GM18498 (cell line): ENCODE results near the gene APBA3.
A peak's percentile ranks its signal among the peaks of the same experiment; 100 is the strongest.
"Not testable (repeated sequence)": the region's sequence is repeated elsewhere in the genome, so short reads cannot be mapped to it uniquely, and the experiment has no call there.

Experiments used
- ATAC-seq: cut with Tn5 transposase; IDR thresholded peaks from one replicate; pipeline ENCODE4 v1.9.1; 2021; ENCODE audit warnings: mild to moderate bottlenecking, moderate library complexity; ENCODE audit not compliant: unreplicated experiment

Gene APBA3

DNA sequence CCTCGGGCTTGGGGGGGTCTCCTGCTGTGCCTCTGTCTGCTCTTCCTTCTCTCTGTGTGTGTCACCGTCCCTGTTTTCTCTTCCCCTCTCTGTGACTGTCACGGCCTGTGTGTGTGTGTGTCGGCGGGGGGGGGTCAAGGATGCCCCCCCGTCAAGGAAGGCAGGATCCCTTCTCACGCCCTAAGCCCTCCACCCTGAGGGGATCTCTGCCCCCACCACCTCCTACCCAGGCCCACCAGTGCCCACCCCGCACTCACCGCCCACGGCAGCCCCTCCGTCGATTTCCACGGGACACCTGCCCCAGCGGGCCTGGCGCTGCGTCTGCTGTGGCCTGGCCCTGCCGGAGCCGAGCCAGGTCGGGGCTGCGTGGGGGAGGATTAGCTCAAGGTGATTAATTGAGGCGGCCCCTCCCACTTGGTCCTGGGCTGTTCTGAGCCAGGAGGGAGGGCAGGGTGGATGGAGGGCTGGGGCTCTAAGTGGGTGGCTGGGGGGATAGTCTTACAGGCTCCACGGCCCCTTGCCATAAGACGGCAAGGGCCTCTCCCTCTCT, 10.5 kb upstream of the APBA3 start, which contains the start of gene RAX2:
TSS of gene RAX2 (minus strand) at position 323 of the 550 bp plus-strand sequence. CDS start 486 bp downstream, outside the sequence.
- no peak for ATAC-seq

DNA sequence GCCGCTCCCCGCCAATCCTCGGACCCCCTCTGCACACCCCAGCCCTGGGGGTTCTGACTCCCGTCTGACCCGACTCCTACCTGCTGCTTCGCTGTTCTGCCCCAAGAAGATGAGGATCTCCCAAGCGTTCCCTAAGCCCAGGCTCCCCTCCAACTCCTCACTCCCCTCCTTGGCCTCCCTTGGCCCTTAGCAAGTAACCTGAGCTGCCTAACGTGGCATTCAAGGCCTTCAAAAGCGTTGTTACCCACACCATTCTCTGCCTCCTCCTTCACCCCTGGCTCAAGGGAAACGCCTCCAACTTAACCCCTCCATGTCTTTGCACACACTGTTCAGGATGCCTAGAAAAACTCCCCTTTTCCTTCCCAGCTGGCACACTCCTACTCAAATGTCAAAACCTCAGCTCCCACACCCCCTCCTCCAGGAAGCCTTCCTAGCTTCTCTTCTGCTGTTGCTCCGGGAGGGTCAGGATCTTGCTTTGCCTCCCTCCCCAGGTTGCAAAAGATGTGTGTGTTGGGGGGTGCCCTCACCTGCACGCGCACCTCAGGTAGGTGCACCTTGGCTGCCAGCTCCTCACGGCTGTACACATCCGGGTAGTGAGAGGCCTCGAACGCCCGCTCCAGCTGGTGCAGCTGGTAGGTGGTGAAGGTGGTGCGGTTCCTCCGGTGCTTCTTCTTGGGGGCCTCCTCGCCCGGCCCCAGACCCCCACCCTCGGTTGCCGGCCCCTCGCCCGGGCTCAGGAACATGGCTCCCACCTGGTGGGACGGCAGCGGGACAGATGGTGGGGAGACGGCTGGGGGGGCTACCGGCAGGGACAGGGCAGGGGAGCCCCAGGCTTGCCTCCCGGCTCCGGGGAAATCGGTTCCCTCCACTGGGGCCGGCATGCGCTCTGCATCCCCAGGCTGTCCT, 9.8 kb upstream of the APBA3 start:
- ATAC-seq, result no peak

GRCh38 chr19:3770136-3770999, 8.9 kb upstream of the APBA3 start:
- ATAC-seq, result no peak

DNA sequence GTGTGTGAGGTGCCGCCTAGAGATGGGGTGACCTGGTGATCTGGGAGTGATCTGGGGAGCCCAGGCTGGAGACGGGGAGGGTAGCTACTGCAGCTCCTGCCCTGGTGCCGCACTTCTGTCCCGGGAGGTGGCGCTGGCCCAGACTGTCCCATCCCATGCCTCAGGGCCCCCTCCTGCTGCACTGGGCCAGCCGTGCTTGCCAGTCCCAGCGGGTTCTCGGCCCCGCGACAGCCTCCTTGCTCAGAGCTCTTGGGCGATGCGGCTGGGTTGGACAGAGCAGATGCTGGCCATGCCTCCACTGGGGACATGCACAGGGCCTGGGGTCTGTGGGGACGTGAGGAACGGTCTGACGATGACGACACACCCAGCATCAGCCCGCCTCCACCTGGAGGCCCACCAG, 8.0 kb upstream of the APBA3 start:
- no peak for ATAC-seq

DNA sequence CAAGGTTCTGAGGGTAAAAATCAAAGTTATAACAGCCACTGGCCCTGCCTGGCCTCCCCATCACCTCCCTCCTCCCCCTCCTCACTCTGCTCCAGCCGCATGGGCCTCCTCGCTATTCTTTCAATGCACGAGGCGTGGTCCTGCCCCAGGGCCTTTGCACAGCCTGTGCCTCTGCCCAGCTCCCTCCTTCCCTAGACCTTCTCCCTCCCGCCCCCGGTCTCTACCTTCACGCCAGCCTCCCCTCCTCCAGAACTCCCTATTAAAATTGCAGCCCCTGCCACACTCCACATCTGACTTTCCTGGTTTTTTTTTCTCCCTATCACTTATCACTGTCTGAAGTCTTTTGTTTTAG, 7.2 kb upstream of the APBA3 start:
- no peak for ATAC-seq

DNA sequence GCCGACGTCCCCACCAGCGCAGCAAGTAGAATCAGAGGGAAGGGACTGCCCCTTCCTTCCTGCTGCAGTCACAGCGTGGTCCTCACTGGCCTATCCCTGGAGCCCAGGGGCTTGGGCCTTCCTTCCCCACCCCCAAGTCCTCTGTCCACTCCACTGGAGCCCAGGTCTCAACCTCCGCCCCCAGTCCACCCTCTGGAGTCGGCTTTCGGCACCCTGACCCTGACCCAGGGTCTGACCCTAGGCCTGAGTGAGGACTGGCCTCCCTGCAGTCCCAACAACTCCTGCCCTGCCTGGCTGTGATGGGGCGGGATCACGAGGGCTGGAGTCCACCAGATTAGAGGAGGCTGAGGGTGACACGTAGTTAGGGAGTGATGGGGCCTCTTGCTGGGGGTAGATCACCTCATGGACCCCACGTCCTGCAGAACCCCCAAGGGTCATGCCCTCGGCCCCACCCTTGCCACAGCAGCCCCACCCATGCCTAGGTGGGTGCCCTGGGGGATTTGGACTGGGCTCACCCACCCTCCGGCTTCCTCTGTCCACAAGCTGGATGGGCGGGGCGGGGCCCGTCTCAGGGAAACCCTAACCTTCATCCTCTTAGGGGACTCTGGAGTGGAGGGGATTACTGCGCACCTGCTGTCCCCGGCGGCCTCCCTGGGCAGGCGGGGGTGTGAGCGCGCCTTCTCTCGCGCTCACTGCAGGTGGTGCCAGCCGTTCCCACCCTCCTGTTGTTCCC, 6.7 kb upstream of the APBA3 start:
- no peak for ATAC-seq

- no peak for ATAC-seq
Observed at GRCh38 chr19:3767050-3767449, 5.6 kb upstream of the APBA3 start.

- ATAC-seq, result no peak
Observed at GRCh38 chr19:3766520-3766919, 5.0 kb upstream of the APBA3 start.

GRCh38 chr19:3765757-3766156, 4.3 kb upstream of the APBA3 start:
- ATAC-seq, result not testable (repeated sequence)

DNA sequence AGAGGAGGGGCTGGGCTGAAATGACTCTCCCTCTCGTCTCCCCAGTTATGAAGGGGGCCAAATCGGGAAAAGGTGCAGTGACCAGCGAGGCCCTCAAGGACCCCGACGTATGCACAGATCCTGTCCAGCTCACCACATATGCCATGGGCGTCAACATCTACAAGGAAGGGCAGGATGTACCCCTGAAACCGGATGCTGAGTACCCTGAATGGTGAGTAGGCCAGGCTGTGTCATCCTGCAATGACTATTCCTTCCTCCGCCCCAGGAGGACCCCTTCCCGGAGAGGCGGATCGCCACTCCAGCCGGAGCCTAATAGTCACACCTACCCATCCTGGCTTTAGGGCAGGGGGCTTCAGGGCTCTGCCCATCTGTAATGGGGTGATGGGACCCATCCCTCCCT, 3.6 kb upstream of the APBA3 start:
- no peak for ATAC-seq

DNA sequence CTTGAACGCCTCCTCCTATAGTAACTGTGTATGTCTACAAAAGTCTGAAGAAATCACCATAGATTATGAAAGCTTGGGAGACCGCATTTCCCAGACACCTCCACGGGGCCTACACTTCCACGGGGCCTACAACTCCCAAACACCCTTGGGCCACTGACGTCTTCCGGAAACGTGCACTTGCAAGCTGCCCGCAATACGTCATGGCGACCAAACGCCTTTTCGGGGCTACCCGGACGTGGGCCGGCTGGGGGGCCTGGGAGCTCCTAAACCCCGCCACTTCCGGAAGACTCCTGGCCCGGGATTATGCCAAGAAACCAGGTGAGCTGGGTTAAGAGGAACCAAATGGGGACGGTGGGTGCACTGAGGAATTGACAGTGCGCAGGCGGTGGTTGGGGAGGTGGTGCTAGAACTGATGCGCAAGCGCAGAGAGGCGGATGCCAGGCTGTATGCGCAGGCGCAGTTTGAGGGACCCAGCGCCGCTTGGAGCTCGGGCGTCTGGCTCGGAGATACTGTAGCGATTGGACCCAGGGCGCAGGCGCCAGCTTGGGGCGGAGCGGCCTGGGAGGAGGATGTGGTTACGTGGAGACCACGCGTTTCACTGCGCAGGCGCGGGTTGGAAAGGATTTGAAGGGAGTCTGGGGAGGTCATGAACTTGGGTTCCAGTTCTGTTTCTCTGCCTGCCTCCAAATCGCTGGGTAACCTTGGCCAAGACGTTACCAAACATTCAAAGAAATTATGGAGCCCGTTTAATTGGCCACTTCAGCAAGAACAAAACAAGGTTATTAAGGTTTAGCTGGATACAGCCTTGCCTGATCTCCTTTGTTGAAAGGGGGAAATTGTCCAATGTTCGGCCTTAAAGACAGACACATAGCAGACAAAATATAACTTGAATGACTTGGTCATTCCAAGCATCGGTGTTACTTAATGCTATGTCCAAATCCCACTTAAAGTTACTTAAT, 1.3 kb upstream of the APBA3 start, which contains the start of gene MRPL54:
TSS of gene MRPL54 (plus strand) at position 182 of the 959 bp plus-strand sequence. CDS start at position 201, 19 bp downstream.
- ATAC-seq, result peak; percentile 81

DNA sequence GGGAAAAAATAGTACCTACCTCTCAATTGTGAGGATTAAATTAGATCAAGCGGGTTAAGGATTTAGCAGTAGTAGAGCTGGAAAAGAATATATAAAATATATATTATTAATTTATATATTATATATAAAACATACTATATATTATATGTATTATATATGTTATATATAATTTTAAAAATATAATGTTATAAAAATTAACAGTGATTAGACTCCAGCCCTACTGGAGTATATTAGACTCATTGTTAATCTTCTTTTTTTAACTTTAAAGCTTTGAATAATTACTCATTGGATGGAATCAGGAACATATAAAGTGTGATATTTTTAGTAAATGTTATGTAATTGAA, 610 bp upstream of the APBA3 start:
- no peak for ATAC-seq

DNA sequence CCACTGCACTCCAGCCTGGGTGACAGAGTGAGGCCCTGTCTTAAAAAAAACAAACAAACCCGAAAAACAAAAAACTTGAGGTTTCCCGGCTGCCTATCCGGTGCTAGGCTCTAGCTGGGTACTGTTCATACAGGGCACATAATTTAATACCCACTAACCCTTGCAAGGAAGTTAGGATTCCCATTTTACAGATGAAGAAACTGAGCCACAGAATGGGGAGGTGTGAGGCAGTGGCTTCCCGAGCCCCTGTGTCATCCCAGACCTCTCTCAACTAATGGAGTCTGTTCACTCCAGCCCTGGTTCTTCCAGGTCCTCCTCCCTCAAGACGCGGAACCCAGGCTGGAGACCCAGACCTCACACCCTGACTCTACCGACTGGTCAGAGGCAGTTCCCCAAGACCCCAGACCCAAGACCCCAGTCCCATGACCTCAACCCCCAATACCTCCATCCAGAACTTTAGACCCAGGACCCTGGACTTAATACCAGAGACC, 576 bp downstream of the APBA3 start:
- no peak for ATAC-seq

- ATAC-seq, result no peak
Observed at GRCh38 chr19:3759482-3760254, 1.8 kb downstream of the APBA3 start.

- not testable (repeated sequence) for ATAC-seq
Observed at GRCh38 chr19:3758297-3758696, 3.2 kb downstream of the APBA3 start.

- not testable (repeated sequence) for ATAC-seq
Observed at GRCh38 chr19:3757705-3758104, 3.8 kb downstream of the APBA3 start.

DNA sequence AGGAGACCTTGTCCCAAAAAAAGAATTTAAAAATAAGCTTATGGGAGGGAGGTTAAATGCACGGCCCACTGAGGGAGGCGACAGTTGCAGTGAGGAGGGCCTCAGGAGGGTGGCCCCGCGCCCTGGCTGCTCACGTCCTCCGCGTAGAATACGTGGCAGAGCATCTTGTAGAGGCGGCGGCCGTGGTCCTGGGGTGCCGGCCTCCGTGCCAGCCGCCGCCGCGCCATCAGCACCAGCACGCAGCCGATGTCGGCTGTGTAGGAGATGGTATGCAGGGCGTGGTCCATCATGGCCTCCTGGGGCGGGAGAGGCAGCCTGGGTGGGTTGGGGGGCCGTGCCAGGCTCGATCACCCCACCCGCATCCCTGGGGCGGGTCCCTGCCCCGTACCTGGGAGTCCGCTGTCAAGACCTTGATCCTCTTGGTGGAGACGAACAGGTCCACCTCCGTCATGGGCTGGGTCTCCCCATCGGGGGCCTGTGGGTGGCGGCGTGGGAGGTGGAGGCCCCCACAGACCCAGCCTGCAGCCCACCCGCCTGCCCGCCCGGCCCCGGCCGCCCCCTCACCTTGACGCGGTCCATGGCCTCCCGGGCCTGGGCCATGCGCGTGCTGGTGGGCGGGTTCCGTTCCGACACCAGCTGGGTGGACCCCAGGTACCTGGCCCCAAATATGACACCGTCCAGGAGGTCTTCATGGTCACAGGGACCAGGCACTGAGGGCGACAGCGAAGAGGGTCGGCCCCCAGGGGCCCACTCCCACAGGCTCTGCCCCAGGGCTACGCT, 7.7 kb downstream of the APBA3 start:
- no peak for ATAC-seq

GRCh38 chr19:3752492-3752891, 9.0 kb downstream of the APBA3 start:
- no peak for ATAC-seq
